ENCODE data around the gene PDLIM5. TPM values are rescaled to one million over a fixed set of nuclear protein-coding genes. Genes with fewer than 3 reads are reported as not detected.

PDLIM5 gene
- total RNA-seq, 1 experiment from 2014 or later = 44.7 TPM

DNA sequence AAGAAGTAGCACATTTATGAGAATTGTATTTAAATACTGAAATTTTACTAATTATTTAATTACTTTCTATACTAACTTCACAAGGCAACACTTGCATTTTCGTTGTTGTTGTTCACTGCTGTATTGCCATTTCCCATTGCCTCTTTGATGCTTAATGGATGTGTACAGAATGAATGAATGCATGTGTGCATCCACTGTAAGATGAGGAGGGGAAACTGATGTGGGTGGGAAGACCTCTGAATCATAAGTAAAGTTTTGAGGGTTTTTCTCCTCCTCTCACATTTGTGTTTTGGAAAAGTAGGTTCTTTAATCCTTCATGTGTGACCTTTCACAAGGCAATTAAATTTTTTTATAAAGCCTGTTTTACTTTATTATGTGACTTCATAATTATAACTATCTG, 46.8 kb downstream of the PDLIM5 start:
- intact Hi-C loops (cut with micrococcal nuclease; ENCODE audit: unreplicated experiment) = no loop called here
- ATAC-seq (no peak), DNase-seq (ENCODE audit: low read depth, low spot score) (no peak)
- no peaks in the 10 kb centered on the region for H3K27me3 ChIP-seq (ENCODE audit: control insufficient read depth, insufficient read depth, low read length)
- POLR2A ChIA-PET = no interaction called here
- no peaks in the 10 kb centered on the region for H3K9me3 ChIP-seq (ENCODE audit: control insufficient read depth, insufficient read depth, low read depth, low read length)
- TF ChIP-seq TCF7L2 (IDR thresholded peaks at IDR 0.05; ENCODE audit: low read depth, low read length) (no peak), POLR2AphosphoS5 (IDR thresholded peaks at IDR 0.05; ENCODE audit: low read depth, low read length) (no peak), SIN3A (IDR thresholded peaks at IDR 0.05; ENCODE audit: borderline replicate concordance, insufficient read depth, low read depth, low read length) (no peak)
- TF ChIP-seq, protein P1, sequence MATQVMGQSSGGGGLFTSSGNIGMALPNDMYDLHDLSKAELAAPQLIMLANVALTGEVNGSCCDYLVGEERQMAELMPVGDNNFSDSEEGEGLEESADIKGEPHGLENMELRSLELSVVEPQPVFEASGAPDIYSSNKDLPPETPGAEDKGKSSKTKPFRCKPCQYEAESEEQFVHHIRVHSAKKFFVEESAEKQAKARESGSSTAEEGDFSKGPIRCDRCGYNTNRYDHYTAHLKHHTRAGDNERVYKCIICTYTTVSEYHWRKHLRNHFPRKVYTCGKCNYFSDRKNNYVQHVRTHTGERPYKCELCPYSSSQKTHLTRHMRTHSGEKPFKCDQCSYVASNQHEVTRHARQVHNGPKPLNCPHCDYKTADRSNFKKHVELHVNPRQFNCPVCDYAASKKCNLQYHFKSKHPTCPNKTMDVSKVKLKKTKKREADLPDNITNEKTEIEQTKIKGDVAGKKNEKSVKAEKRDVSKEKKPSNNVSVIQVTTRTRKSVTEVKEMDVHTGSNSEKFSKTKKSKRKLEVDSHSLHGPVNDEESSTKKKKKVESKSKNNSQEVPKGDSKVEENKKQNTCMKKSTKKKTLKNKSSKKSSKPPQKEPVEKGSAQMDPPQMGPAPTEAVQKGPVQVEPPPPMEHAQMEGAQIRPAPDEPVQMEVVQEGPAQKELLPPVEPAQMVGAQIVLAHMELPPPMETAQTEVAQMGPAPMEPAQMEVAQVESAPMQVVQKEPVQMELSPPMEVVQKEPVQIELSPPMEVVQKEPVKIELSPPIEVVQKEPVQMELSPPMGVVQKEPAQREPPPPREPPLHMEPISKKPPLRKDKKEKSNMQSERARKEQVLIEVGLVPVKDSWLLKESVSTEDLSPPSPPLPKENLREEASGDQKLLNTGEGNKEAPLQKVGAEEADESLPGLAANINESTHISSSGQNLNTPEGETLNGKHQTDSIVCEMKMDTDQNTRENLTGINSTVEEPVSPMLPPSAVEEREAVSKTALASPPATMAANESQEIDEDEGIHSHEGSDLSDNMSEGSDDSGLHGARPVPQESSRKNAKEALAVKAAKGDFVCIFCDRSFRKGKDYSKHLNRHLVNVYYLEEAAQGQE (IDR thresholded peaks at IDR 0.05; ENCODE audit: insufficient read depth in 1 of 2, low read depth in 2 of 2, low read length in 1 of 2) = no peak
- TF ChIP-seq, protein P2, sequence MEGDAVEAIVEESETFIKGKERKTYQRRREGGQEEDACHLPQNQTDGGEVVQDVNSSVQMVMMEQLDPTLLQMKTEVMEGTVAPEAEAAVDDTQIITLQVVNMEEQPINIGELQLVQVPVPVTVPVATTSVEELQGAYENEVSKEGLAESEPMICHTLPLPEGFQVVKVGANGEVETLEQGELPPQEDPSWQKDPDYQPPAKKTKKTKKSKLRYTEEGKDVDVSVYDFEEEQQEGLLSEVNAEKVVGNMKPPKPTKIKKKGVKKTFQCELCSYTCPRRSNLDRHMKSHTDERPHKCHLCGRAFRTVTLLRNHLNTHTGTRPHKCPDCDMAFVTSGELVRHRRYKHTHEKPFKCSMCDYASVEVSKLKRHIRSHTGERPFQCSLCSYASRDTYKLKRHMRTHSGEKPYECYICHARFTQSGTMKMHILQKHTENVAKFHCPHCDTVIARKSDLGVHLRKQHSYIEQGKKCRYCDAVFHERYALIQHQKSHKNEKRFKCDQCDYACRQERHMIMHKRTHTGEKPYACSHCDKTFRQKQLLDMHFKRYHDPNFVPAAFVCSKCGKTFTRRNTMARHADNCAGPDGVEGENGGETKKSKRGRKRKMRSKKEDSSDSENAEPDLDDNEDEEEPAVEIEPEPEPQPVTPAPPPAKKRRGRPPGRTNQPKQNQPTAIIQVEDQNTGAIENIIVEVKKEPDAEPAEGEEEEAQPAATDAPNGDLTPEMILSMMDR (IDR thresholded peaks at IDR 0.05) = no peak
- H3K4me1 ChIP-seq (ENCODE audit: control insufficient read depth, insufficient read depth, low read length) = no peaks in the 10 kb centered on the region
- BruUV-seq (replicated peaks) = no TSS peak
- no peaks in the 10 kb centered on the region for H3K36me3 ChIP-seq (ENCODE audit: control insufficient read depth, insufficient read depth, low read length)
- CTCF ChIA-PET = no interaction called here
- no peak overlapping the region for H3K4me3 ChIP-seq (ENCODE audit: low read depth in 2 of 2, low read length in 2 of 2)
- H3K27ac ChIP-seq (ENCODE audit: low read length) = no peak overlapping the region
- in situ Hi-C loops (cut with HindIII; ENCODE audit: low pct_unique_long_range_greater_than_20kb, low sequenced_read_pairs) = no loop called here

DNA sequence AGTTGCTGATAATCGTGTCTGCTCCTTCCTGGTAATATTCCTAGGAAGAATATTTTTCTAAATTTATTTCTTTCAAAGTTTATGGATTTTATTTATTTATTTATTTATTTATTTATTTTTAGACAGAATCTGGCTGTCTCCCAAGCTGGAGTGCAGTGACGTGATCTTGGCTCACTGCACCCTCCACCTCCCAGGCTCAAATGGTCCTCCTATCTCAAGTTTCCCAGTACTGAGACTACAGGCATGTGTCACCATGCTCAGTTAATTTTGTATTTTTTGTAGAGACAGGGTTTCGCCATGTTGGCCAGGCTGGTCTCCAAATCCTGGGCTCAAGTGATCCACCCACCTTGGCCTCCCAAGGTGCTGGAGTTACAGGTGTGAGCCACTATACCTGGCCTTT, 48.9 kb downstream of the PDLIM5 start:
- Histone ChIP-seq H3K4me3 (ENCODE audit: low read depth in 2 of 2, low read length in 2 of 2) (no peak overlapping the region), H3K27me3 (ENCODE audit: control insufficient read depth, insufficient read depth, low read length) (no peaks in the 10 kb centered on the region), H3K4me1 (ENCODE audit: control insufficient read depth, insufficient read depth, low read length) (no peaks in the 10 kb centered on the region), H3K36me3 (ENCODE audit: control insufficient read depth, insufficient read depth, low read length) (no peaks in the 10 kb centered on the region), H3K9me3 (ENCODE audit: control insufficient read depth, insufficient read depth, low read depth, low read length) (no peaks in the 10 kb centered on the region), H3K27ac (ENCODE audit: low read length) (no peak overlapping the region)
- POLR2A ChIA-PET = no interaction called here
- CTCF ChIA-PET = interaction anchor here (0.7 kb wide), 1 partner anchor 124 kb away, joined by 9 read pairs; no protein-coding TSS in a partner anchor
- no peak for DNase-seq (ENCODE audit: low read depth, low spot score)
- TF ChIP-seq, protein P1 (IDR thresholded peaks at IDR 0.05; ENCODE audit: insufficient read depth in 1 of 2, low read depth in 2 of 2, low read length in 1 of 2) = no peak
- no peak for TF ChIP-seq SIN3A (IDR thresholded peaks at IDR 0.05; ENCODE audit: borderline replicate concordance, insufficient read depth, low read depth, low read length)
- TF ChIP-seq POLR2AphosphoS5 (IDR thresholded peaks at IDR 0.05; ENCODE audit: low read depth, low read length) = no peak
- TF ChIP-seq, protein P2 (IDR thresholded peaks at IDR 0.05) = no peak
- TF ChIP-seq TCF7L2 (IDR thresholded peaks at IDR 0.05; ENCODE audit: low read depth, low read length) = no peak
- in situ Hi-C loops (cut with HindIII; ENCODE audit: low pct_unique_long_range_greater_than_20kb, low sequenced_read_pairs) = no loop called here
- no peak for ATAC-seq
- intact Hi-C loops (cut with micrococcal nuclease; ENCODE audit: unreplicated experiment) = no loop called here
- no TSS peak for BruUV-seq (replicated peaks)
